GM15510 (cell line): ENCODE results near the gene ZDHHC11B.

Source experiments
- POLR2A ChIP-seq: IDR thresholded peaks from 3 replicates; pipeline ENCODE4 v1.6.1; 2011; ENCODE audit warnings: borderline replicate concordance; ENCODE audit not compliant: insufficient read length; ENCODE audit errors: extremely low read depth

ZDHHC11B gene

DNA sequence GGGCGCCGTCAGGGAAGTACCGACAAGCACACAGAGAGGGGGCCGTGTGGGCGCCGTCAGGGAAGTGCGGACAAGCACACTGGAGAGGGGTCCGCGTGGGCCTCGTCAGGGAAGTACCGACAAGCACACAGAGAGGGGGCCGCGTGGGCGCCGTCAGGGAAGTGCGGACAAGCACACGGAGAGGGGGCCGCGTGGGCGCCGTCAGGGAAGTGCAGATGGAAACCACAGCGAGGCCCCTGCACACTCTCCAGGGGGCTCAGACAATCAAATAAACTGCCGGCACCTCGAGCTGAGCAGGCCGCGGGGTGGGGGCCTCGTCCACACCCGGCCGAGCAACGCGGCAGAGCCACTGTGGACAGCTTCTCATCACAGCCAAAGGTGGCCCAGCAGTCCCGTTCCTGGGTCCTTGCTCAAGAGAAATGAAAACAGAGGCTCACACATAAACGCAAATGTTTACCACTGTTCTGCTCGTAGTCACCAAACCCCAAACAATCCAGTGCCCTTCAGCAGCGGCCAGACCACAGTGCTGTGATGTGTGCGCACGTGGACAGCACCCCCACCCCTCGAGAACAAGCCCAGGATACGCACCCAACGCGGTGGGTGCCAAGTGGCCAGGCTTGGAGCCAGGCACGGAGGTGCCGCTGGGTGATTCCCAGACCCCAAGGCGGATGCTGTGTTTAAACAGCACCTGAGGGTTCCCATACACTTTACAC is 116.1 kb downstream of the ZDHHC11B start:
- no peak for TF ChIP-seq POLR2A

DNA sequence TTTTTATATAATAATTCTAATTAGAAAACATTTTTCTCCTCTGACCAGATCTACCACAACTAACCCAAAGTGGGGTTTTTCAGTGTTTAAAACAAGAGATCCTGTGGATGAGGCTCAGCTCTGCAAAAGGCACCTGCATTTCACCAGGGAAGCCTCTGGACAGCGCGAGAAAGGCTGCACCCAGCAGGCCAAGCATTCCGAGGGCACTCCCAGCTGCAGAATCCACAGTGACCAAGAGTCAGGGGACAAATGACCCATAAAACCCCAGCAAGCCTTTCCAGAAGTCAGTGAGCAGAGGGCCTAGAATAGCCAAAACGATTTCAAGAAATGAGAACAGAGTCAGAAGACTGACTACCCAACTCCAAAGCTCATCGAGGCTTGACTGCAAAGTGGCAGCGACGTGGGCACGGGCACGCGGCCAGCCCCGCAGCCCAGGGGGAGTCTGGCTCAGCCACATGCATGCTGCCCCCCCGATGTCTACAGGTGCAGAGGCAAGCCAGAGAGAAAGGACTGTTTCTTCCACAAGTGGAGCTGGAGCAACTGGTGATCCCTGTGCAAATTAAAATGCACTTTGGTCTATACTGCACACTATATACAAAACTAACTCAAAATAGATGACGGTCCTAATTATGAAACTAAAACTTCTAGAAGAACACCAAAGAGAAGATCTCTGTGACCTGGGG is 117.6 kb downstream of the ZDHHC11B start:
- TF ChIP-seq POLR2A, result no peak

DNA sequence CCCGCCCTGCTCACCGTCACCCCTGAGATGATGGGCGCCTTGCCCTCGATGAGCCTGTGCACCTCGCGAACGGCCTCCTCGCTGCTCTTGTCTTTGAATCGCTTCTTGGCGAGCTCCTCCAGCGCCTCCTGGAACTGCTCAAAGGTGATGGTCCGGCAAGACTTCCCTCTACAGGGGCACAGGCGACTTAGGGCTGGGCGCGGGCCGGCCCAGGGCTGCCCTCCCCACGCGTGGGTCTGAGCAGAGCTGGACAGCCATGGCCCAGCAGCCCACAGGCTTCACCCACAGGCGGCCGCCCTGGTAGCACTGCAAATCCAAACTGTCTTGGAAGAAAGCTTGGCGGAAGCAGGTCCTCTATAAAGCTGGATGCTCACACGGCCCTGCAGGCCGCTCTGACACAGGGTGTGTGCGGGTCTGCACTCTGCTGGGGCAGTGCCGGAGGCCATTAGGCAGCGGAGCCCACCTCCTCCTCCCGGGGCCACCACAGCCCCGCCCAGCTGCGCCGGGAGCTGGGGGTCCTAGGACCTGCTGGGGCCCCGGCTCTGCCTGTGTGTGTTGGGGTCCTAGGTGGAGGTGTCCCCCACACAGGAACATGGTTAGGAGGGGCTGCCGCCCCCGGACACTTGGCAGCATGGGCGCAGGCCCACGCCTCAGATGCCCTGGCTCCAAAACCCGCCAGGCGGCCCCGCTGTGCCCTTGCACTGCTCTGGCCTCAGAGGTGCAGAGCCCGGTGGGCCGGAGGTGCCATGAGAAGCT is 118.4 kb downstream of the ZDHHC11B start:
- no peak for TF ChIP-seq POLR2A

DNA sequence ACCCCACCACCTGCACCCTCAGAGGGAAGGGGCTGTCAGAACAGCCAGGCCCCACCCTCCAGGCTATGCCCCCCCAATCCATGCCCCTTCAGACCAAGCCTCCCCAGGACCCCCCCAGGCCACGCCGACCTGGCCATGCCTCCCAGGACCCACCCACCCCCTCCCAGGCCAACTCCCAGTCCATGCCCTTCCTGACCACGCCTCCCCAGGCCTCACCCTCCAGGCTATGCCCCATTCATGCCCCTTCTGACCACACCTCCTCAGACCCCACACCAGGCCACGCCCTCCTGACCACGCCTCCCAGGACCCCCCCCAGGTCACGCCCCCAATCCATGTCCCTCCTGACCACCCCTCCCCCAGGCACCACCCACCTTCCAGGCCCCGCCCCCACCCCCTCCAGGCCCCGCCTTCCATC is 119.0 kb downstream of the ZDHHC11B start:
- TF ChIP-seq POLR2A, result no peak

DNA sequence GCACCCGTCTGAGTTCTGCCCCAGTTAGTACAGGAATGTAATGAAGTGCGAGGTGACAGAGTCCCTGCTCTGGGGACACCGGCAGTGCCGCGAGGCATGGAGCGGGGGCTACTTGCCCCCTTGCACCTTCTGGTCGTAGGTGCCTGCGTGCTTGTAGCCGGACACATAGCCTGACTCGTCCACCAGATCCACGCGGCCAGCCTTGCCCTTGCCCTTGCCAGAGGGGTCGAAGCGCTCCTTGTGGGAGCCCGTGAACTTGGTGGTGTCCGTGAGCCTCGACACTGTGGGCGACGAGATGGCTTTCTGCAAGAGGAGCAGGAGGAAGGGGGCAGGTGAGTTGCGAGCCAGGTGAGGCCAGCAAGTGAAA is 119.6 kb downstream of the ZDHHC11B start:
- TF ChIP-seq POLR2A, result no peak

DNA sequence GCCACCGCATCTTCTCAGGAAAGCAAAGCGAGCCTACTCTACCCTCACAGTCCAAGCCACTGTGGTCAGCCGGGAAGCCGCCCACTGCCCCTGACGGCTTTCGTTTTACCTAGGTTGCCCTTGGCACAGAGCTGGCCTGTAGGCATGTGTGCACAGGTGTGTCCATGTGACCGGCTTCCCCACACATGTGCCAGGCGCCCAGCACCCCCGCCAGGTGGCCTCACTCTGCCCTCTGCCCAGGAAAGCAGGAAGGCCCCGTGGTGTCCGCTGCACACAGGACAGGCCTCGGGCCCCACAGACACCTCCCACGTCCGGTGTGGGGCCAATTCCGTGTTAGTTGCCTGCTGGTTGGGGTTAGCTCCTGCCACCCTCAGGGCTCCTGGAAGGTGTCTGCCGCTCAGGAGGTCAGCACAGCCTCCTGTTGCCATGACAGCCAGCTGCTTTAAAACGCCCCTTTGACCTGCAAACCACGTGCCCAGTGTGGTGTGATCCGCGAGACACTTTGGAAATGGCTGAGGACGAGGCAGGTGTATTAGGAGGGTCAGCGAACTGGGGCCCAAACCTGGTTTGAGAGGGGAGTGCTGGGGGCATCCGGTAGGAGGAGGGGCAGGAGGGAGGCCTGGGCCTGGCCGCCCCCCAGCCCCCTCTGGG is 120.1 kb downstream of the ZDHHC11B start:
- no peak for TF ChIP-seq POLR2A

DNA sequence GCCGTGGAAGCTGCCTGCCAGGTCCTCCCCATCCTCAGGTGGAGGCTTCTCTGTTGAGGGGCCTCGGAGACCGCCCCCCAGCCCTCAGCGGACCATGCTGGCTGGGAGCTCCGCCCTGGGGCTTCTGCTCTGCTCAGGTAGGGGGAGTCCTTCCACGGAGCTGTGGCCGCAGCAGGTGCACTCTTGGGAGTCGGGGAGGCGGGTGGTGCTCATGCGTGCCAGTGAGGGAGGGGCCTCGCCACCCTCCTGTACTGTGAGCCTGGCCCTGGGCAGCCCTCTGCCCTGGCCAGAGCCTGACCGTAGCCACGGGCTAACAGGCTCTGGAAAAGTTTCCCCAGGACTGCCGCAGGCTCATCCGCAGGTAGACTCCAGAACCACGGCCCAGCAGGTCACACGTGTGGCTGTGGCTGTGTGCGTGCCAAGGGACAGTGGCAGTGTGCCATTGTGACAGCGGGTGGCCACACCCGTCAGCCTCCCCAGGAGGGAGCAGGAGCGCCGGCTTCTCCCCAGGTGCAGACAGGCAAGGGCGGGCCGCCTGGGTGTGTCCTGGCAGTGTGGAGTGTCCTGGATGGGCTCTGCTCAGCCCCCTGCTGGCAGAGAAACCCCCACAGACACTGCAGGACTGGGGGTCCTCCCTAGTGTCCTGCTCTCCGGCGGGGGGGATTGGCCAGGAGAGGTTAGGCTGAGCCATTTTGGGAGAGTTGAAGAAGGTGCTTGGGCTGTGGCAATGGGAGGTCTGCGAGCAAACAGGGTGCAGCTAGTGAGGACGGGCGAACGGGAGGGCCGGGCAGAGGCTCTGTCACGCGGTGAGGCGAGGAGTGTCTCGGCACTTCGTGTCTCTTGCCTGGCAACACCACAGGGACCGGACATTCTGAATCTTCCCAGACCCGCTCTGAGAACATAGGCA is 120.8 kb downstream of the ZDHHC11B start:
- TF ChIP-seq POLR2A, result no peak

DNA sequence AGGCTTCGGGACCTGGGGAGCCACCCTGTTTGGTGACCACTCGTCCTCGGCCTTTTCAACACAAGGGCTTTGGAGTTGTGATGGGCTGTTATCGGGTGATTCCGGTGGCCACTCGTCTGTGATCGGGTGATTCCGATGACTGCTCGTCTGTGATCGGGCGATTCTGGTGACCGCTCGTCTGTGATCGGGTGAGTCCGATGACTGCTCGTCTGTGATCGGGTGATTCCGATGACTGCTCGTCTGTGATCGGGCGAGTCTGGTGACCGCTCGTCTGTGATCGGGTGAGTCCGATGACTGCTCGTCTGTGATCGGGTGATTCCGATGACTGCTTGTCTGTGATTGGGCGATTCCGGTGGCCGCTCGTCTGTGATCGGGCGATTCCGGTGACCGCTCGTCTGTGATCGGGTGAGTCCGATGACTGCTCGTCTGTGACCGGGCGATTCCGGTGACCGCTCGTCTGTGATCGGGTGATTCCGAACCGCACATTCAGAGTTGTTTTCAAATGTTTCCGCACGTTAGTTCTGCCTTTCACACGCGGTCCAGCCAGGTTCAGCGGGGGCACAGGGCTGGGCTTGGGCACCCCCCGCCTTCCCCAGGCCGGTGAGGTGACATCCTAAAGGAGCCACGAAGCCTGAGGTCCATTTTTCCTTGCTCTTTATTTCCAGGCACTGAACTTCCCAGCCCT is 121.6 kb downstream of the ZDHHC11B start:
- TF ChIP-seq POLR2A, result no peak

DNA sequence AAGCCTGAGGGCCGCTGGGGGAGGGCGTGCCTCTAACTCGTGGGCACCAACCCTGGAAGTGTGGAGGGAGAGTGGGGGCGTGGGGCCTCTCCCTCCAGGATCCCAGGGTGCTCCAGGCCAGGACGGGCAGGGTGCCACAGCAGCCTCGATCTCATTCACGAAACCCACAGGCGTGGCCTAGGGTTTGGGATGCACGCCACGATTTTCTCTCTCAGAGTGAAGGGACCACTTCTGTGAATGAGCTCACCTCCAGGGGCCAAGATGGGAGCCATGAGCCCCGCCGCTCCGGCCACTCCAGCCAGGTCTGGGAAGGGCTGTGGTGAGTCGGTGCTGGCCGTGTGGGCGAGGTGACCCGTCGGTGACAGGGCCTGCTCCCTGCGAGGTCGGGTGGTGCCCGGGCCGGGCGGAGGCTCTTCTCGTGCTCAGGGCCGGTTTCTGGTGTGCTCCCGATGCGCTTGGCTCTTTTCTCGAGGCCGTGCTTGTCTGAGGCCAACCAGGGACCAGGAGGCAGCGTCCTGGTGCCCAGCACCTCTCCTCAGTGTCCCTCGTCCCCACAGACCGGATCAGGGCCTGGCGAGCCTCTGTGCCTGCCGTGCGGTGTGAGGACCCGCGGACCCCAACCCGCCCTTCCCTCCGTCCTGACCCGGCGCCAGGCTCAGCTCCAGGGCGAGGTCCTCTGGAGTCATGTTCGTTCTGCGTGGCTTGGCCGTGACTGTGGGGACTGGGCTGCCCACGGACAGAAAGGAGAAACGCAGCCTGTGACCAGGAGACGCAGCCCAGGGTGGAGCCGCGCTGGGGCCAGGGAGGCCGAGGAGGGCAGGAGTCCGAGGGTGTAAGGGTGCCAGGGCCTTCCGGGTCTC is 122.4 kb downstream of the ZDHHC11B start:
- TF ChIP-seq POLR2A, result no peak

DNA sequence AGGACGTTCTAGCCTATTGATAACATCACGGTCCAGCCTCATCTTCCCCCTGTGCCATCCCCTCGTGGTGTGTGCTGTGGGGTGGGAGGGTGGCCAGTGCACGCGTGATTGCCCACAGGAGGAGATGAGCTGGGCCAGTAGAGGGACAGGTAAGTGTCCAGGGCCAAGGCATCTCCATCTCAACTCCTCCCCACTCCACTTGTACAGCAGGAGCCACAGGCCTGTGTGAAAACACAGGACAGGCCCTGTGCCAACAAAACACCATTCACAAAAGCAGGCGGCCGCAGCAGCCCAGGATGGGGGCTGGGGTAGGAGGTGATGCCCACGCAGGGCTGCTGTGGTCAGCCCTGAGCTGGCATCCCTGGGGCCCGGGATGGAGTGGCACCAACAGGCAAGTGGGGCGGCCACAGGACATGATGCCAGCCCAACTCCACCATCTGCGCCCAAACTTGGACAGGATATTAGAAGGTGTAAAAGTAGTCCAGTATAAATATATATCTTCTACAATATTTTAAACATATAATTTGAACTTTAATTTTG is 124.0 kb downstream of the ZDHHC11B start:
- TF ChIP-seq POLR2A, result no peak
